ENCODE measurements around the gene GNAT3. TPM values are rescaled to one million over a fixed set of nuclear protein-coding genes. Genes with fewer than 3 reads are reported as not detected.

GNAT3 gene
- total and polyA plus RNA-seq, 2 donors (not counting 3 experiments of a cell fraction or from before 2014, with no cell fraction given), result not detected

- BruUV-seq (replicated peaks), result no TSS peak
- POLR2A ChIA-PET, result no interaction called here
- no peak for TF ChIP-seq FOS (IDR thresholded peaks at IDR 0.05; ENCODE audit: borderline replicate concordance, insufficient read depth, low read length)
- no peak for TF ChIP-seq CTCF (IDR thresholded peaks at IDR 0.05; ENCODE audit: extremely low read depth in 1 of 2, insufficient read depth in 1 of 2, low read depth in 1 of 2, low read length in 2 of 2)
- no peak for TF ChIP-seq GATA2 (IDR thresholded peaks at IDR 0.05; ENCODE audit: insufficient read depth, insufficient read length, low read depth, low read length)
- TF ChIP-seq POLR2A (IDR thresholded peaks at IDR 0.05; ENCODE audit: low read depth, low read length), result no peak
- no peak for TF ChIP-seq MYC (IDR thresholded peaks at IDR 0.05; ENCODE audit: low read depth, low read length)
- TF ChIP-seq, protein P1, sequence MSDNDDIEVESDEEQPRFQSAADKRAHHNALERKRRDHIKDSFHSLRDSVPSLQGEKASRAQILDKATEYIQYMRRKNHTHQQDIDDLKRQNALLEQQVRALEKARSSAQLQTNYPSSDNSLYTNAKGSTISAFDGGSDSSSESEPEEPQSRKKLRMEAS (IDR thresholded peaks at IDR 0.05; ENCODE audit: insufficient read depth, insufficient read length), result no peak
- no peak for TF ChIP-seq POLR2AphosphoS5 (IDR thresholded peaks at IDR 0.05; ENCODE audit: insufficient read depth, low read depth, low read length)
- no peak for TF ChIP-seq EZH2 (IDR thresholded peaks at IDR 0.05; ENCODE audit: borderline replicate concordance, low read depth, low read length, severe bottlenecking)
- TF ChIP-seq JUN (IDR thresholded peaks at IDR 0.05; ENCODE audit: borderline replicate concordance, insufficient read depth, insufficient read length, low read depth), result no peak
- FAIRE-seq (no peak), DNase-seq (ENCODE audit: low read depth, low spot score) (no peak)
- Histone ChIP-seq H3K4me2 (ENCODE audit: insufficient read depth, low read length) (no peak overlapping the region), H4K20me1 (replicated peaks; ENCODE audit: control insufficient read depth, extremely low read depth, insufficient read depth, low read length) (no peaks in the 10 kb centered on the region), H3K36me3 (ENCODE audit: control insufficient read depth in 2 of 2, extremely low read depth in 1 of 2, insufficient read depth in 2 of 2, low read length in 2 of 2) (no peaks in the 10 kb centered on the region), H3K4me3 (replicated peaks in 1 of 3; ENCODE audit: insufficient read depth in 1 of 3, low read depth in 1 of 3, low read length in 3 of 3) (no peak overlapping the region), H3K27ac (ENCODE audit: insufficient read depth, low read depth, low read length) (no peak overlapping the region), H3K9me1 (replicated peaks; ENCODE audit: control insufficient read depth, extremely low read depth, insufficient read depth, low read length) (no peaks in the 10 kb centered on the region), H3K4me1 (ENCODE audit: control insufficient read depth, extremely low read depth, insufficient read depth, low read length) (no peaks in the 10 kb centered on the region), H3K27me3 (ENCODE audit: control insufficient read depth in 2 of 2, insufficient read depth in 2 of 2, low read length in 2 of 2) (no peaks in the 10 kb centered on the region), H2AFZ (ENCODE audit: low read depth, low read length) (no peak overlapping the region), H3K9ac (replicated peaks; ENCODE audit: extremely low read depth, insufficient read depth, low read length) (no peak overlapping the region), H3K79me2 (ENCODE audit: control insufficient read depth, insufficient read depth, low read length) (no peaks in the 10 kb centered on the region), H3K9me3 (replicated peaks; ENCODE audit: control insufficient read depth, insufficient read depth, low read length) (no peaks in the 10 kb centered on the region)
- CTCF ChIA-PET, result interaction anchor here (1.0 to 1.5 kb wide), 4 partner anchors 13 to 380 kb away, joined by 3 to 7 read pairs (median 4); no protein-coding TSS in a partner anchor
- intact Hi-C loops (cut with micrococcal nuclease) (no loop called here), dilution Hi-C loops (cut with MboI; ENCODE audit: extremely low pct_ligation_motif_present, low sequenced_read_pairs) (no loop called here)
These were observed 71.0 kb downstream of the GNAT3 start for GRCh38 chr7:80440883-80441282.

Data from endothelial cell of umbilical vein (primary cell).